H1 (cell line): ENCODE results near the gene MCC. TPM values are rescaled to one million over a fixed set of nuclear protein-coding genes. Genes with fewer than 3 reads are reported as not detected.

Experiments
- CTCF ChIA-PET: fragments of 300-600 bp; sonication (Branson Sonifier 250); formaldehyde crosslinking; loops from one replicate; lab custom pipeline; 2021; ENCODE audit not compliant: partially characterized antibody; lab: Charles Lee
- POLR2A ChIA-PET: fragments of 300-600 bp; sonication (Branson Sonifier 250); formaldehyde crosslinking; loops from one replicate; lab custom pipeline; 2021; ENCODE audit warnings: inconsistent platforms; ENCODE audit not compliant: partially characterized antibody; lab: Charles Lee
- DNase-seq, 2 experiments: peaks; one replicate each; pipeline versions ENCODE4 v3.0.0 to v3.0.0-alpha.2; 2010 to 2022; ENCODE audit warnings: low spot score in 2 of 2, low read depth in 1 of 2, mixed read lengths in 1 of 2
- FAIRE-seq: peaks from 2 replicates; lab custom pipeline; 2011; peaks lifted over from hg19 to GRCh38; lab: Jason Lieb, UNC
- H2AFZ ChIP-seq: 2 replicates; pipeline ENCODE4 v1.8.1; 2012; ENCODE audit warnings: low read length, inconsistent platforms
- H2AK5ac ChIP-seq: 2 replicates; pipeline ENCODE4 v1.6.1; 2013; ENCODE audit warnings: low read depth, low read length
- H2BK120ac ChIP-seq: replicated peaks from 2 replicates; pipeline ENCODE3; 2013; ENCODE audit warnings: low read depth, low read length, inconsistent platforms
- H2BK12ac ChIP-seq: 2 replicates; pipeline ENCODE4 v1.6.1; 2013; ENCODE audit warnings: low read depth, low read length
- H2BK15ac ChIP-seq: 2 replicates; pipeline ENCODE4 v1.6.1; 2013; ENCODE audit warnings: low read length
- H2BK20ac ChIP-seq: 2 replicates; pipeline ENCODE4 v1.6.1; 2013; ENCODE audit warnings: low read length
- H2BK5ac ChIP-seq: 2 replicates; pipeline ENCODE4 v1.6.1; 2013; ENCODE audit warnings: low read depth, low read length
- H3K14ac ChIP-seq: 2 replicates; pipeline ENCODE4 v1.6.1; 2013; ENCODE audit warnings: inconsistent platforms; ENCODE audit not compliant: insufficient read length
- H3K18ac ChIP-seq: 2 replicates; pipeline ENCODE4 v1.6.1; 2013; ENCODE audit warnings: low read length; ENCODE audit errors: extremely low read depth
- H3K23ac ChIP-seq: 2 replicates; pipeline ENCODE4 v1.6.1; 2013; ENCODE audit warnings: inconsistent platforms; ENCODE audit not compliant: insufficient read length
- H3K23me2 ChIP-seq: 2 replicates; pipeline ENCODE4 v1.6.1; 2013; ENCODE audit warnings: low read depth, low read length
- H3K27ac ChIP-seq: 2 replicates; pipeline ENCODE4 v1.6.1; 2011; ENCODE audit warnings: low read depth, low read length, inconsistent platforms
- H3K27me3 ChIP-seq, 4 experiments: replicated peaks in 1 of 4; 1 replicate in 1 of 4; 2 replicates in 3 of 4; pipeline versions ENCODE4 v1.6.1 to v1.8.1; 2011 to 2013; ENCODE audit warnings: low read length in 3 of 4, mild to moderate bottlenecking in 3 of 4, inconsistent platforms in 2 of 4, mixed read lengths in 2 of 4, moderate library complexity in 1 of 4; ENCODE audit not compliant: control insufficient read depth in 3 of 4, insufficient read depth in 3 of 4; ENCODE audit errors: extremely low read depth in 1 of 4
- H3K36me3 ChIP-seq, 4 experiments: 2 replicates each; pipeline versions ENCODE4 v1.6.1 to v1.8.1; 2011 to 2013; ENCODE audit warnings: mild to moderate bottlenecking in 4 of 4, low read length in 3 of 4, moderate library complexity in 2 of 4, control low read depth in 1 of 4, inconsistent platforms in 1 of 4; ENCODE audit not compliant: insufficient read depth in 4 of 4, control insufficient read depth in 2 of 4
- H3K4ac ChIP-seq: replicated peaks from 2 replicates; pipeline ENCODE3; 2013; ENCODE audit warnings: low read length, low read depth, mixed read lengths, inconsistent platforms; ENCODE audit not compliant: insufficient read length
- H3K4me1 ChIP-seq, 4 experiments: replicated peaks in 1 of 4; 1 replicate in 1 of 4; 2 replicates in 3 of 4; pipeline versions ENCODE4 v1.6.1 to v1.8.1; 2011 to 2013; ENCODE audit warnings: low read length in 3 of 4, inconsistent platforms in 2 of 4, mixed read lengths in 1 of 4; ENCODE audit not compliant: insufficient read depth in 4 of 4, control insufficient read depth in 3 of 4
- H3K4me2 ChIP-seq, 2 experiments: 2 replicates each; pipeline versions ENCODE4 v1.6.1 to v1.8.1; 2011 to 2013; ENCODE audit warnings: low read depth in 2 of 2, low read length in 2 of 2, control low read depth in 1 of 2, inconsistent platforms in 1 of 2, mild to moderate bottlenecking in 1 of 2; ENCODE audit not compliant: insufficient read depth in 1 of 2
- H3K4me3 ChIP-seq, 4 experiments: fragments of 200-600, 300-600 bp in 1 of 4; sonication (generic), shearing (Covaris generic), sonication (Bioruptor Twin) in 1 of 4; 2 replicates each; pipeline versions ENCODE4 v1.5.1 to v1.8.1; 2011 to 2016; ENCODE audit warnings: low read length in 4 of 4, low read depth in 3 of 4, control low read depth in 2 of 4, inconsistent platforms in 2 of 4, mild to moderate bottlenecking in 2 of 4, mixed read lengths in 1 of 4, moderate library complexity in 1 of 4; ENCODE audit not compliant: insufficient read depth in 2 of 4; ENCODE audit errors: extremely low read depth in 1 of 4
- H3K56ac ChIP-seq: replicated peaks from 2 replicates; pipeline ENCODE3; 2013; ENCODE audit warnings: low read depth, mild to moderate bottlenecking, mixed read lengths, low read length, inconsistent platforms; ENCODE audit not compliant: insufficient read length
- H3K79me1 ChIP-seq: 2 replicates; pipeline ENCODE4 v1.6.1; 2013; ENCODE audit warnings: low read depth, low read length, control low read depth
- H3K79me2 ChIP-seq, 2 experiments: 2 replicates each; pipeline versions ENCODE4 v1.6.1 to v1.8.1; 2012 to 2013; ENCODE audit warnings: low read length in 2 of 2, mild to moderate bottlenecking in 2 of 2, inconsistent platforms in 1 of 2; ENCODE audit not compliant: insufficient read depth in 2 of 2, control insufficient read depth in 1 of 2
- H3K9ac ChIP-seq, 4 experiments: replicated peaks in 1 of 4; 1 replicate in 1 of 4; 2 replicates in 3 of 4; pipeline versions ENCODE4 v1.6.1 to v1.8.1; 2011 to 2013; ENCODE audit warnings: low read depth in 3 of 4, low read length in 3 of 4, control low read depth in 2 of 4, mild to moderate bottlenecking in 2 of 4, moderate library complexity in 2 of 4, inconsistent platforms in 1 of 4; ENCODE audit errors: extremely low read depth in 1 of 4
- H3K9me3 ChIP-seq, 2 experiments: 2 replicates each; pipeline versions ENCODE4 v1.6.1 to v1.8.1; 2012 to 2013; ENCODE audit warnings: mild to moderate bottlenecking in 2 of 2, moderate library complexity in 2 of 2, control low read depth in 1 of 2, inconsistent platforms in 1 of 2, low read depth in 1 of 2, low read length in 1 of 2, mixed read lengths in 1 of 2; ENCODE audit not compliant: insufficient read depth in 2 of 2
- H4K20me1 ChIP-seq, 2 experiments: replicated peaks in 1 of 2; 2 replicates each; pipeline versions ENCODE3 to v1.8.1; 2011 to 2013; ENCODE audit warnings: inconsistent platforms in 2 of 2, low read length in 2 of 2, mild to moderate bottlenecking in 1 of 2; ENCODE audit not compliant: insufficient read depth in 2 of 2, control insufficient read depth in 1 of 2
- H4K5ac ChIP-seq: 2 replicates; pipeline ENCODE4 v1.6.1; 2013; ENCODE audit warnings: low read length, low read depth, mixed read lengths, inconsistent platforms; ENCODE audit not compliant: insufficient read length
- H4K8ac ChIP-seq: 2 replicates; pipeline ENCODE4 v1.8.0; 2013; ENCODE audit warnings: mild to moderate bottlenecking, moderate library complexity, low read length, inconsistent platforms; ENCODE audit not compliant: insufficient read depth; ENCODE audit errors: extremely low read depth
- H4K91ac ChIP-seq: replicated peaks from 2 replicates; pipeline ENCODE3; 2013; ENCODE audit warnings: low read length, mixed read lengths, inconsistent platforms; ENCODE audit not compliant: insufficient read length
- BCL11A ChIP-seq, 2 experiments: IDR thresholded peaks; one replicate each; pipeline ENCODE4 v1.6.1; 2011; ENCODE audit warnings: low read depth in 2 of 2, low read length in 2 of 2, mild to moderate bottlenecking in 2 of 2
- EGR1 ChIP-seq: IDR thresholded peaks from 2 replicates; pipeline ENCODE4 v1.6.1; 2011; ENCODE audit warnings: low read depth, low read length, borderline replicate concordance
- GABPA ChIP-seq: IDR thresholded peaks from 2 replicates; pipeline ENCODE4 v1.6.1; 2011; ENCODE audit warnings: mild to moderate bottlenecking, low read length, moderate library complexity, borderline replicate concordance; ENCODE audit not compliant: insufficient read depth
- KDM1A ChIP-seq: fragments of 200-600, 300-600 bp; sonication (generic); IDR thresholded peaks from 2 replicates; pipeline ENCODE4 v1.7.1; 2016; ENCODE audit warnings: mild to moderate bottlenecking, low read length, borderline replicate concordance
- RAD21 ChIP-seq, 2 experiments: IDR thresholded peaks in 1 of 2; conservative IDR thresholded peaks in 1 of 2; 2 replicates each; pipeline ENCODE4 v1.6.1; 2011; ENCODE audit warnings: low read depth in 2 of 2, low read length in 2 of 2, improper control_type of control experiment in 1 of 2, inconsistent platforms in 1 of 2, mild to moderate bottlenecking in 1 of 2, moderate library complexity in 1 of 2
- SIN3A ChIP-seq, 2 experiments: IDR thresholded peaks in 1 of 2; conservative IDR thresholded peaks in 1 of 2; 2 replicates each; pipeline ENCODE4 v1.6.1; 2011 to 2012; ENCODE audit warnings: low read length in 2 of 2, improper control_type of control experiment in 1 of 2, low read depth in 1 of 2, mild to moderate bottlenecking in 1 of 2
- SP2 ChIP-seq: IDR thresholded peaks from 2 replicates; pipeline ENCODE4 v1.6.1; 2012; ENCODE audit warnings: mild to moderate bottlenecking, low read length, inconsistent platforms
- TAF1 ChIP-seq: IDR thresholded peaks from 2 replicates; pipeline ENCODE4 v1.6.1; 2011; ENCODE audit warnings: mild to moderate bottlenecking, low read depth, low read length
- TAF7 ChIP-seq: optimal IDR thresholded peaks from 2 replicates; pipeline ENCODE3; 2011; ENCODE audit warnings: low read depth, mild to moderate bottlenecking, inconsistent platforms, low read length, moderate library complexity, borderline replicate concordance
- WGBS, 2 experiments: shearing (Covaris generic) in 1 of 2; methylation state at CpG; one replicate each; pipeline versions ENCODE4 v1.1.6 to v1.1.7; 2013 to 2015; ENCODE audit warnings: low lambda C conversion rate in 2 of 2, mixed read lengths in 2 of 2, inconsistent platforms in 1 of 2, low coverage in 1 of 2, missing lambda C conversion rate in 1 of 2; ENCODE audit not compliant: insufficient replicate concordance in 2 of 2, insufficient coverage in 1 of 2, insufficient read length in 1 of 2; ENCODE audit errors: extremely low coverage in 1 of 2, missing lambda C conversion rate in 1 of 2; 5-methylcytosine and 5-hydroxymethylcytosine counted together
- polyA plus RNA-seq, 7 experiments: library from polyadenylated mRNA; depleted of rRNA in 3 of 7; stranded (reverse) in 5 of 7; unstranded in 2 of 7; fragments of >200 nt in 5 of 7; fragments of 200-250 nt in 2 of 7; gene quantifications; 1 replicate in 5 of 7; 2 replicates in 1 of 7; 4 replicates in 1 of 7; pipeline versions ENCODE4 v1.2.1 to v1.2.3, GENCODE V29; 2011 to 2013; ENCODE audit warnings: missing spikeins in 2 of 7, mixed read lengths in 2 of 7
- total RNA-seq: library from RNA; stranded (reverse); fragmentation: NEBNext Ultra II Directional; extraction: Animal tissue kit (Norgen Biotek cat#: 25700); gene quantifications from 2 replicates; pipeline ENCODE4 v1.2.1, GENCODE V29; 2021

The MCC gene
- total and polyA plus RNA-seq, 2 of the 8 experiments (the other 6 are each of a cell fraction or from before 2014, with no cell fraction given), result 2.6 to 18.3 TPM

- Histone ChIP-seq H3K56ac (no peak overlapping the region), H3K23ac (no peak overlapping the region), H4K20me1 (no peaks in the 10 kb centered on the region), H3K4me1 (peaks cover 4 to 22% (median 20%) of the 10 kb centered on the region in 4 experiments; a peak in 6 of 7 replicates), H2AK5ac (no peak overlapping the region), H3K9ac (peak overlapping the region in 3 of 4 experiments; percentile 36 to 65 (median 41); a peak in 5 of 7 replicates), H3K27me3 (peaks cover 0 to 3% (median 0%) of the 10 kb centered on the region in 4 experiments; a peak in 6 of 7 replicates), H4K8ac (no peak overlapping the region; the same call in 1 of the 2 replicates), H4K91ac (no peak overlapping the region), H2BK12ac (0 out of 2 replicates have a peak overlapping the region, but pooled peaks have one; percentile 29), H3K4me3 (peak overlapping the region; percentile 70 to 80 (median 74)), H3K79me1 (no peaks in the 10 kb centered on the region), H2BK5ac (peak overlapping the region; percentile 4; the same call in 1 of the 2 replicates), H2BK20ac (no peak overlapping the region; the same call in 1 of the 2 replicates), H3K36me3 (no peaks in the 10 kb centered on the region), H3K27ac (no peak overlapping the region), H2AFZ (peak overlapping the region; percentile 17), H4K5ac (no peak overlapping the region), H2BK15ac (no peak overlapping the region), H3K23me2 (peaks cover 14% of the 10 kb centered on the region), H3K18ac (peak overlapping the region; percentile 20; the same call in 1 of the 2 replicates), H2BK120ac (no peak overlapping the region), H3K14ac (no peak overlapping the region), H3K9me3 (no peaks in the 10 kb centered on the region), H3K4ac (no peak overlapping the region), H3K79me2 (peaks cover 0 to 36% of the 10 kb centered on the region in 2 experiments; a peak in 3 of 4 replicates), H3K4me2 (peak overlapping the region; percentile 86 to 94)
- ChIA-PET CTCF (interaction anchor here (0.8 to 1.5 kb wide), 4 partner anchors 20 to 237 kb away, joined by 3 to 5 read pairs (median 4); no protein-coding TSS in a partner anchor), POLR2A (interaction anchor here (0.6 kb wide), 1 partner anchor 214 kb away, joined by 3 read pairs; no protein-coding TSS in a partner anchor)
- 1% methylated on average over 23 of the region's 23 CpGs; no CpG with 5 or more reads in 1 of the 2 experiments for WGBS, 2 experiments
- DNase-seq (peak in 1 of 2 experiments; percentile 58), FAIRE-seq (peak; percentile 88)
- no peak for TF ChIP-seq KDM1A
- no peak for TF ChIP-seq TAF7
- TF ChIP-seq GABPA, result no peak
- 0 out of 4 replicates have a peak, but pooled peaks of 1 of the 2 experiments have one; percentile 36 for TF ChIP-seq SIN3A (conservative IDR thresholded peaks at IDR 0.05 in 1 of 2, IDR thresholded peaks at IDR 0.05 in 1 of 2; ENCODE audit: low read depth in 1 of 2, low read length in 2 of 2)
- TF ChIP-seq TAF1, result no peak
- TF ChIP-seq RAD21 (IDR thresholded peaks at IDR 0.05 in 1 of 2, conservative IDR thresholded peaks at IDR 0.05 in 1 of 2; ENCODE audit: low read depth in 2 of 2, low read length in 2 of 2), result no peak
- TF ChIP-seq SP2, result no peak
- no peak for TF ChIP-seq BCL11A (IDR thresholded peaks at IDR 0.05; ENCODE audit: low read depth in 2 of 2, low read length in 2 of 2)
- TF ChIP-seq EGR1, result peak; percentile 83
Observed at GRCh38 chr5:113293068-113293974, 194.9 kb downstream of the MCC start.
